Sigmoid colon (tissue), 4 donors: Measurements from ENCODE around the gene DLG1.

Source experiments
- EP300 ChIP-seq, 4 donors: sonication (generic); formaldehyde crosslinking; IDR thresholded peaks; one replicate each; pipeline ENCODE4 v1.6.1; 2017; ENCODE audit warnings: antibody characterized with exemption in 4 of 4
- POLR2A ChIP-seq, 2 donors: fragments of 450-650 bp; IDR thresholded peaks; one replicate each; pipeline ENCODE4 v1.6.1; 2016; ENCODE audit warnings: antibody characterized with exemption in 2 of 2, mild to moderate bottlenecking in 2 of 2, moderate library complexity in 2 of 2
- POLR2AphosphoS5 ChIP-seq, 4 donors: sonication (generic); formaldehyde crosslinking; IDR thresholded peaks; one replicate each; pipeline ENCODE4 v1.6.1; 2017; ENCODE audit warnings: antibody characterized with exemption in 4 of 4
- TF ChIP-seq, protein P1 (sequence below), 4 experiments: fragments of 450-650 bp in 3 of 4; fragments of 200-600 bp in 1 of 4; IDR thresholded peaks; one replicate each; pipeline ENCODE4 v1.5.1; 2016 to 2019; ENCODE audit warnings: antibody characterized with exemption in 4 of 4, mild to moderate bottlenecking in 3 of 4, moderate library complexity in 2 of 4

DNA sequence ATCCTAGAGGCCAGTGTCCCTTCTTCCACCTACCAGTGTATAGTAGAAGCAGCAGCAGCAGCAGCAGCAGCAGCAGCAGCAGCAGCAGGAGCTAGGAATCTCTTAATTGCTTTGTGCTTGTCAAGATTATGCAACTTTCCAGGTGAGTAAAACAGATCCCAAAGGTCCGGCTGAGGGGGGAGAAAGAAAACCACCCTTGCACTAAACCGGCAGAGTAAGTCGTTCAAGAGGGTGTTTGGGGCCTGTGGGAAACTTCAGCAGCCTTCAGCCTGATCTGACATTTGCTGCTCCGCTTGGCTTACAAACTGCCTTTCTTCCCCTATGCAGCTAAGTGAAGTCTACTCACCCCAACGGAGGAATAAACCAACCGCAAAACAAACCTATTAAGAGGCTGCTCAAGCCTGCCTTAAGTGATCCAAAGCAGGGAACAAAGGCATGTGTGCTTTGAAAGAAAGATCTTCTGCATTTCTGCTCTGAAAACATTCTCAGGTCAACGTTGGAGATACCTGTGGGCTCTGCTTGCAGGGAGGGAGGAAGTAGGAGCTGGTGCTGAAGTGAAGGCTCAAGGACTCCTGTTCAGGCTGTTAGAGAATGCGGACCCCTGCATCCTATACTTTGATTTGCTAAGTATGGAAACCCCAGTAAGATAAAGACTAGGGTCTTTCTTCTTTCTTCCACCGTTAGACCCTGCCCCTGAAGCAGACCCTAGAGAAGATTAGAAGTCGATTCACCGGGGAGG, 35.7 kb upstream of the DLG1 start:
- TF ChIP-seq, protein P1, sequence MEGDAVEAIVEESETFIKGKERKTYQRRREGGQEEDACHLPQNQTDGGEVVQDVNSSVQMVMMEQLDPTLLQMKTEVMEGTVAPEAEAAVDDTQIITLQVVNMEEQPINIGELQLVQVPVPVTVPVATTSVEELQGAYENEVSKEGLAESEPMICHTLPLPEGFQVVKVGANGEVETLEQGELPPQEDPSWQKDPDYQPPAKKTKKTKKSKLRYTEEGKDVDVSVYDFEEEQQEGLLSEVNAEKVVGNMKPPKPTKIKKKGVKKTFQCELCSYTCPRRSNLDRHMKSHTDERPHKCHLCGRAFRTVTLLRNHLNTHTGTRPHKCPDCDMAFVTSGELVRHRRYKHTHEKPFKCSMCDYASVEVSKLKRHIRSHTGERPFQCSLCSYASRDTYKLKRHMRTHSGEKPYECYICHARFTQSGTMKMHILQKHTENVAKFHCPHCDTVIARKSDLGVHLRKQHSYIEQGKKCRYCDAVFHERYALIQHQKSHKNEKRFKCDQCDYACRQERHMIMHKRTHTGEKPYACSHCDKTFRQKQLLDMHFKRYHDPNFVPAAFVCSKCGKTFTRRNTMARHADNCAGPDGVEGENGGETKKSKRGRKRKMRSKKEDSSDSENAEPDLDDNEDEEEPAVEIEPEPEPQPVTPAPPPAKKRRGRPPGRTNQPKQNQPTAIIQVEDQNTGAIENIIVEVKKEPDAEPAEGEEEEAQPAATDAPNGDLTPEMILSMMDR (IDR thresholded peaks at IDR 0.05): no peak
- TF ChIP-seq POLR2AphosphoS5 (IDR thresholded peaks at IDR 0.05) (no peak), POLR2A (IDR thresholded peaks at IDR 0.05) (no peak), EP300 (IDR thresholded peaks at IDR 0.05) (no peak)
